Measurements from ENCODE around the gene SLC66A2. TPM values are rescaled to one million over a fixed set of nuclear protein-coding genes. Genes with fewer than 3 reads are reported as not detected.
"Not testable (repeated sequence)": the region's sequence is repeated elsewhere in the genome, so short reads cannot be mapped to it uniquely, and the experiment has no call there.

Gene SLC66A2
- total RNA-seq, 2 experiments from 2014 or later: 44.5 to 44.8 TPM

DNA sequence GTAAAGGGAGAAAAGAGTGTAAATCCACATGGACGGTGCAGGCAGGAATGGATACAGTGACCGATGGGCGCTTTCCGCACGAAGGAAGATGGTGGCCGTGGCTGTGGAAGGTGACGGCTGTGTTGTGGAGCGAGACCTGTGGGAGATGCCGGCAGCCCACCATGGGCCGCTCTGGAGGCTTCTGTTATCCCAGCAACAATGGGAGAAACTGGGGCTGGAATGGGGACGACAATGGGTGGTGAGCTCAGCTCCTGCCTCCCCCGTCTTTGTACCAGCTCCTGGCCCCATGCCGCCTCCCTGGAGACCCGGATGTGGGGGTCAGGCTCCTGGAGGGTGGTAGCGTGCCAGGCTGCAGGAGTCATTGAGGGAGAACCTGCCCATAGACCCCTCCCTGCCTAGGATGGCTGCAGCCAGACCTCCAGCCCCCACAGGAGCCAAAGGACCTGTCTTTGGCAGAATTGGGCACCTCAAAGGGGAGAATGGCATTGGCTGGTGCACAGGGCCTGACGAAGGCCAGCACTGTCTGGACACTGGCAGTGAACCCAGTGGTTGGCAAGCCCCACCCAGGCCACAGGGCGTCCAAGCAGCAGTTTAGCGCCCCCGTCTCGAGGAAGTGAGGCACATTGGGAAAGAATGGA is 72.6 kb downstream of the SLC66A2 start:
- ATAC-seq (ENCODE audit: poor library complexity): no peak
- Histone ChIP-seq H3K27ac (ENCODE audit: low read depth in 1 of 2, low read length in 2 of 2) (no peak overlapping the region), H3K4me1 (ENCODE audit: insufficient read depth, low read length) (no peaks in the 10 kb centered on the region), H3K9me3 (ENCODE audit: control insufficient read depth in 1 of 2, insufficient read depth in 1 of 2, low read length in 2 of 2) (peaks cover 0 to 35% of the 10 kb centered on the region in 2 experiments), H3K4me3 (ENCODE audit: low read length) (no peak overlapping the region), H3K27me3 (ENCODE audit: control insufficient read depth in 1 of 2, insufficient read depth in 2 of 2, low read length in 2 of 2) (no peaks in the 10 kb centered on the region), H3K36me3 (ENCODE audit: insufficient read depth, low read length) (no peaks in the 10 kb centered on the region)
- ChIA-PET CTCF (no interaction called here), POLR2A (no interaction called here)
- H3K4me3 Mint-ChIP-seq: no peak overlapping the region
- H3K36me3 Mint-ChIP-seq (ENCODE audit: low read depth): no peaks in the 10 kb centered on the region
- H3K4me1 Mint-ChIP-seq (ENCODE audit: low read depth): no peaks in the 10 kb centered on the region
- no peaks in the 10 kb centered on the region for H3K27me3 Mint-ChIP-seq
- intact Hi-C loops (cut with DNase I, micrococcal nuclease): no loop called here
- no peaks in the 10 kb centered on the region for H3K9me3 Mint-ChIP-seq
- H3K27ac Mint-ChIP-seq: no peak overlapping the region
- TF ChIP-seq, protein P1, sequence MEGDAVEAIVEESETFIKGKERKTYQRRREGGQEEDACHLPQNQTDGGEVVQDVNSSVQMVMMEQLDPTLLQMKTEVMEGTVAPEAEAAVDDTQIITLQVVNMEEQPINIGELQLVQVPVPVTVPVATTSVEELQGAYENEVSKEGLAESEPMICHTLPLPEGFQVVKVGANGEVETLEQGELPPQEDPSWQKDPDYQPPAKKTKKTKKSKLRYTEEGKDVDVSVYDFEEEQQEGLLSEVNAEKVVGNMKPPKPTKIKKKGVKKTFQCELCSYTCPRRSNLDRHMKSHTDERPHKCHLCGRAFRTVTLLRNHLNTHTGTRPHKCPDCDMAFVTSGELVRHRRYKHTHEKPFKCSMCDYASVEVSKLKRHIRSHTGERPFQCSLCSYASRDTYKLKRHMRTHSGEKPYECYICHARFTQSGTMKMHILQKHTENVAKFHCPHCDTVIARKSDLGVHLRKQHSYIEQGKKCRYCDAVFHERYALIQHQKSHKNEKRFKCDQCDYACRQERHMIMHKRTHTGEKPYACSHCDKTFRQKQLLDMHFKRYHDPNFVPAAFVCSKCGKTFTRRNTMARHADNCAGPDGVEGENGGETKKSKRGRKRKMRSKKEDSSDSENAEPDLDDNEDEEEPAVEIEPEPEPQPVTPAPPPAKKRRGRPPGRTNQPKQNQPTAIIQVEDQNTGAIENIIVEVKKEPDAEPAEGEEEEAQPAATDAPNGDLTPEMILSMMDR (IDR thresholded peaks at IDR 0.05): no peak
- DNase-seq: no peak

DNA sequence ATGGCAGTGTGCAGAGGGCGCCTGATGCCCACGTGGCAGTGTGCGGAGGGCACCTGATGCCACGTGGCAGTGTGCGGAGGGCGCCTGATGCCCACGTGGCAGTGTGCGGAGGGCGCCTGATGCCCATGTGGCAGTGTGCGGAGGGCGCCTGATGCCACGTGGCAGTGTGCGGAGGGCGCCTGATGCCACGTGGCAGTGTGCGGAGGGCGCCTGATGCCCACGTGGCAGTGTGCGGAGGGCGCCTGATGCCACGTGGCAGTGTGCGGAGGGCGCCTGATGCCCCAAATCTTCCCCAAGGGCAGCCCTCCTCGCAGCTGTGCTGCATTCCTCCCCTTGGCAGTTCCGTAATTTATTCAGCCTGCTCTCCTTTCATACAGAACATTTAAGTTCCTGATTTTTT is 73.2 kb downstream of the SLC66A2 start:
- peaks cover 0 to 32% of the 10 kb centered on the region in 2 experiments for H3K9me3 ChIP-seq (ENCODE audit: control insufficient read depth in 1 of 2, insufficient read depth in 1 of 2, low read length in 2 of 2)
- H3K9me3 Mint-ChIP-seq; H3K4me1 ChIP-seq (ENCODE audit: insufficient read depth, low read length); H3K4me1 Mint-ChIP-seq (ENCODE audit: low read depth); H3K27ac Mint-ChIP-seq; H3K36me3 Mint-ChIP-seq (ENCODE audit: low read depth); DNase-seq; H3K27me3 ChIP-seq (ENCODE audit: control insufficient read depth in 1 of 2, insufficient read depth in 2 of 2, low read length in 2 of 2); H3K27me3 Mint-ChIP-seq; H3K4me3 Mint-ChIP-seq; ATAC-seq (ENCODE audit: poor library complexity); CTCF ChIA-PET; H3K27ac ChIP-seq (ENCODE audit: low read depth in 1 of 2, low read length in 2 of 2); H3K4me3 ChIP-seq (ENCODE audit: low read length); POLR2A ChIA-PET; intact Hi-C loops (cut with DNase I, micrococcal nuclease); H3K36me3 ChIP-seq (ENCODE audit: insufficient read depth, low read length): not testable (repeated sequence)

DNA sequence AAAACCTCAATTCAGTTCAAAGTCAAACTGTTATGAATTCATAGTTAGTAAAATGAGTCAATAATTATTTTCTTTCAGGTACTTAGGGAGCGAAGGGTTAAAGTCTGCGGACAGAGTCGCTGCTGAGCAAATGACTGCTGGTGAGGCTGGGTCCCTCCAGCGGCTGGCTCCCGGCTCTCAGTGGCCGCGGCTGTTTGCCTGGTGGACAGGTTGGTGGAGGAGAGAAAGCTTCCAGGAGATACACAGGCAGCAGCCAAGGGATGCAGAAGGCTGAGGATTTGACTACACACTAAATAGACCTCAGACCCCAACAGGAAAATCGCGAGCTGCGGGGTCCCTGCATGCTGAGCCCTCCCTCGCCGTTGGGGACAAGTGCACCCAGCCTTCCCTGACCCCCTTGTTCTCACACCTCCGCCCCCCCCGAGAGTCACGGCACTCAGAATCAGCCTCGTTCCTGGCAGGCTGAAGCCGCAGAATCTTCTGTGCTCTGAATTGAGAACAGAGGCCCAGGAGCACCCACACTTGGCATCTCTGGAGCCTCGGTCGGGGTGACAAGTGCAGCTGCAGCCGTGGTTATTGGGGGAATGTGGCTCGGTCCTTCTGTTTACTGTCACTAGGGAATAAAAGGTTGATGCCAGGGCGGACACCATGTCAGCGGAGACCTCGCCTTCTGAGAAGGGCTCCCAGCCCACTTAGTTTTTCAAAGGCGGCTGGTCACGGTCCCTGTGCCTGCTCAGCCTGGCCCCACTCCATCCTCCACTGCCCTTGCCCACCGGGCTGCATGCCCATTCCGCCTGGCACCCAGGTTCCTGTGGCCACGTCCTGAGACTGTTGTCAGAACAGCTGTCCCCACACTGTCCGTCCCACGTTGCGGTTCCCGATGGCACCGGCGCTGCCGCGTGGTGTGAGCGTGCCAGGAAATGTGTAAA is 74.0 kb downstream of the SLC66A2 start:
- H3K4me3 ChIP-seq (ENCODE audit: low read length): no peak overlapping the region
- TF ChIP-seq, protein P1 (IDR thresholded peaks at IDR 0.05): no peak

More for the DNA sequence above, 74.0 kb downstream of the SLC66A2 start:
- intact Hi-C loops (cut with DNase I, micrococcal nuclease): no loop called here
- no peaks in the 10 kb centered on the region for H3K4me1 Mint-ChIP-seq (ENCODE audit: low read depth)
- Histone ChIP-seq H3K36me3 (ENCODE audit: insufficient read depth, low read length) (no peaks in the 10 kb centered on the region), H3K27ac (ENCODE audit: low read depth in 1 of 2, low read length in 2 of 2) (no peak overlapping the region), H3K9me3 (ENCODE audit: control insufficient read depth in 1 of 2, insufficient read depth in 1 of 2, low read length in 2 of 2) (peaks cover 0 to 24% of the 10 kb centered on the region in 2 experiments), H3K27me3 (ENCODE audit: control insufficient read depth in 1 of 2, insufficient read depth in 2 of 2, low read length in 2 of 2) (no peaks in the 10 kb centered on the region), H3K4me1 (ENCODE audit: insufficient read depth, low read length) (no peaks in the 10 kb centered on the region)
- CTCF ChIA-PET: no interaction called here
- H3K36me3 Mint-ChIP-seq (ENCODE audit: low read depth): no peaks in the 10 kb centered on the region
- POLR2A ChIA-PET: no interaction called here
- H3K27me3 Mint-ChIP-seq: no peaks in the 10 kb centered on the region
- DNase-seq (no peak), ATAC-seq (ENCODE audit: poor library complexity) (no peak)
- H3K9me3 Mint-ChIP-seq: no peaks in the 10 kb centered on the region
- H3K4me3 Mint-ChIP-seq: no peak overlapping the region
- no peak overlapping the region for H3K27ac Mint-ChIP-seq

All from CD4-positive, alpha-beta T cell (primary cell).